ENCODE measurements around the gene MRFAP1L1. TPM values are rescaled to one million over a fixed set of nuclear protein-coding genes. Genes with fewer than 3 reads are reported as not detected.
A peak's percentile ranks its signal among the peaks of the same experiment; 100 is the strongest.

MRFAP1L1 gene
- total and polyA plus RNA-seq, 9 of the 15 experiments (the other 6 are each of a cell fraction or from before 2014, with no cell fraction given) = 37.6 to 111 (median 83.8) TPM

DNA sequence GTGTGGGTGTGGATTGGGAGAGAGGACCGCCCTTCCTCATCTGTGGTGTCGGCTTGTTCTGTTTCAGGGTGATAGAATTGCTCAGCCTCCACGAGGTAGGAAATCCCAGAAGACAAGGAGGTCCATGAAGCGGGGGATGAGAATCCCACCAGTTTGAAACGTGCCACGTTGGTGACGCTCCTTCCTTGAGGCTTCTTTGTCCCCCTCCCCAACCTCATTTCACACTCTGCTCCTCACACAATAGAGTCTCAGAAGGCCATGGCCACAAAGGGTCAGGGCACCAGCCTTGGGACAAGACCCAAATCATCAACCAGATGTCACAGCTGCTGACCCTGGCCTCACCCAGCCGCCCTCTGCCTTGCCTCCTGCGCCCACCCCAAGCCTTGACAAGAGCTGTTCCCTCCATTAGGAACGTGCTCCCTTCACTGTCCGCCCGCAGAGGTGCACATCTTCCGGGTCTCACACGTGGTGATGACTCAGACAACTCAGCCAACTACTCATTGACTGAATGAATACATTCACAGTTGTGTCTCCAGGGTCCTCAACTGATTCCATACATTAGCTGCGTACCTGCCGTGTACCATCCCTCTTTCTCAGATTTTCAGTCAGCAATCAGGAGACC, 24.6 kb upstream of the MRFAP1L1 start (continued):
- no peak for TF ChIP-seq CLOCK (CRISPR knock-in tag; IDR thresholded peaks at IDR 0.05; ENCODE audit: borderline replicate concordance)
- 0 out of 2 replicates have a peak, but pooled peaks have one; percentile 11 for TF ChIP-seq ELF4 (CRISPR knock-in tag; IDR thresholded peaks at IDR 0.05)
- TF ChIP-seq MAFG (tag; conservative IDR thresholded peaks at IDR 0.05) = no peak
- no peak for TF ChIP-seq NR4A1 (CRISPR knock-in tag; IDR thresholded peaks at IDR 0.05)
- TF ChIP-seq NR4A1 (tag; IDR thresholded peaks at IDR 0.05) = peak; percentile 85
- no peak for TF ChIP-seq ZNF347 (CRISPR knock-in tag; IDR thresholded peaks at IDR 0.05; ENCODE audit: low read depth)
- TF ChIP-seq, protein P1, sequence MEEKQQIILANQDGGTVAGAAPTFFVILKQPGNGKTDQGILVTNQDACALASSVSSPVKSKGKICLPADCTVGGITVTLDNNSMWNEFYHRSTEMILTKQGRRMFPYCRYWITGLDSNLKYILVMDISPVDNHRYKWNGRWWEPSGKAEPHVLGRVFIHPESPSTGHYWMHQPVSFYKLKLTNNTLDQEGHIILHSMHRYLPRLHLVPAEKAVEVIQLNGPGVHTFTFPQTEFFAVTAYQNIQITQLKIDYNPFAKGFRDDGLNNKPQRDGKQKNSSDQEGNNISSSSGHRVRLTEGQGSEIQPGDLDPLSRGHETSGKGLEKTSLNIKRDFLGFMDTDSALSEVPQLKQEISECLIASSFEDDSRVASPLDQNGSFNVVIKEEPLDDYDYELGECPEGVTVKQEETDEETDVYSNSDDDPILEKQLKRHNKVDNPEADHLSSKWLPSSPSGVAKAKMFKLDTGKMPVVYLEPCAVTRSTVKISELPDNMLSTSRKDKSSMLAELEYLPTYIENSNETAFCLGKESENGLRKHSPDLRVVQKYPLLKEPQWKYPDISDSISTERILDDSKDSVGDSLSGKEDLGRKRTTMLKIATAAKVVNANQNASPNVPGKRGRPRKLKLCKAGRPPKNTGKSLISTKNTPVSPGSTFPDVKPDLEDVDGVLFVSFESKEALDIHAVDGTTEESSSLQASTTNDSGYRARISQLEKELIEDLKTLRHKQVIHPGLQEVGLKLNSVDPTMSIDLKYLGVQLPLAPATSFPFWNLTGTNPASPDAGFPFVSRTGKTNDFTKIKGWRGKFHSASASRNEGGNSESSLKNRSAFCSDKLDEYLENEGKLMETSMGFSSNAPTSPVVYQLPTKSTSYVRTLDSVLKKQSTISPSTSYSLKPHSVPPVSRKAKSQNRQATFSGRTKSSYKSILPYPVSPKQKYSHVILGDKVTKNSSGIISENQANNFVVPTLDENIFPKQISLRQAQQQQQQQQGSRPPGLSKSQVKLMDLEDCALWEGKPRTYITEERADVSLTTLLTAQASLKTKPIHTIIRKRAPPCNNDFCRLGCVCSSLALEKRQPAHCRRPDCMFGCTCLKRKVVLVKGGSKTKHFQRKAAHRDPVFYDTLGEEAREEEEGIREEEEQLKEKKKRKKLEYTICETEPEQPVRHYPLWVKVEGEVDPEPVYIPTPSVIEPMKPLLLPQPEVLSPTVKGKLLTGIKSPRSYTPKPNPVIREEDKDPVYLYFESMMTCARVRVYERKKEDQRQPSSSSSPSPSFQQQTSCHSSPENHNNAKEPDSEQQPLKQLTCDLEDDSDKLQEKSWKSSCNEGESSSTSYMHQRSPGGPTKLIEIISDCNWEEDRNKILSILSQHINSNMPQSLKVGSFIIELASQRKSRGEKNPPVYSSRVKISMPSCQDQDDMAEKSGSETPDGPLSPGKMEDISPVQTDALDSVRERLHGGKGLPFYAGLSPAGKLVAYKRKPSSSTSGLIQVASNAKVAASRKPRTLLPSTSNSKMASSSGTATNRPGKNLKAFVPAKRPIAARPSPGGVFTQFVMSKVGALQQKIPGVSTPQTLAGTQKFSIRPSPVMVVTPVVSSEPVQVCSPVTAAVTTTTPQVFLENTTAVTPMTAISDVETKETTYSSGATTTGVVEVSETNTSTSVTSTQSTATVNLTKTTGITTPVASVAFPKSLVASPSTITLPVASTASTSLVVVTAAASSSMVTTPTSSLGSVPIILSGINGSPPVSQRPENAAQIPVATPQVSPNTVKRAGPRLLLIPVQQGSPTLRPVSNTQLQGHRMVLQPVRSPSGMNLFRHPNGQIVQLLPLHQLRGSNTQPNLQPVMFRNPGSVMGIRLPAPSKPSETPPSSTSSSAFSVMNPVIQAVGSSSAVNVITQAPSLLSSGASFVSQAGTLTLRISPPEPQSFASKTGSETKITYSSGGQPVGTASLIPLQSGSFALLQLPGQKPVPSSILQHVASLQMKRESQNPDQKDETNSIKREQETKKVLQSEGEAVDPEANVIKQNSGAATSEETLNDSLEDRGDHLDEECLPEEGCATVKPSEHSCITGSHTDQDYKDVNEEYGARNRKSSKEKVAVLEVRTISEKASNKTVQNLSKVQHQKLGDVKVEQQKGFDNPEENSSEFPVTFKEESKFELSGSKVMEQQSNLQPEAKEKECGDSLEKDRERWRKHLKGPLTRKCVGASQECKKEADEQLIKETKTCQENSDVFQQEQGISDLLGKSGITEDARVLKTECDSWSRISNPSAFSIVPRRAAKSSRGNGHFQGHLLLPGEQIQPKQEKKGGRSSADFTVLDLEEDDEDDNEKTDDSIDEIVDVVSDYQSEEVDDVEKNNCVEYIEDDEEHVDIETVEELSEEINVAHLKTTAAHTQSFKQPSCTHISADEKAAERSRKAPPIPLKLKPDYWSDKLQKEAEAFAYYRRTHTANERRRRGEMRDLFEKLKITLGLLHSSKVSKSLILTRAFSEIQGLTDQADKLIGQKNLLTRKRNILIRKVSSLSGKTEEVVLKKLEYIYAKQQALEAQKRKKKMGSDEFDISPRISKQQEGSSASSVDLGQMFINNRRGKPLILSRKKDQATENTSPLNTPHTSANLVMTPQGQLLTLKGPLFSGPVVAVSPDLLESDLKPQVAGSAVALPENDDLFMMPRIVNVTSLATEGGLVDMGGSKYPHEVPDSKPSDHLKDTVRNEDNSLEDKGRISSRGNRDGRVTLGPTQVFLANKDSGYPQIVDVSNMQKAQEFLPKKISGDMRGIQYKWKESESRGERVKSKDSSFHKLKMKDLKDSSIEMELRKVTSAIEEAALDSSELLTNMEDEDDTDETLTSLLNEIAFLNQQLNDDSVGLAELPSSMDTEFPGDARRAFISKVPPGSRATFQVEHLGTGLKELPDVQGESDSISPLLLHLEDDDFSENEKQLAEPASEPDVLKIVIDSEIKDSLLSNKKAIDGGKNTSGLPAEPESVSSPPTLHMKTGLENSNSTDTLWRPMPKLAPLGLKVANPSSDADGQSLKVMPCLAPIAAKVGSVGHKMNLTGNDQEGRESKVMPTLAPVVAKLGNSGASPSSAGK (IDR thresholded peaks at IDR 0.05) = peak; percentile 96
- peak; percentile 89 for TF ChIP-seq MECOM (CRISPR knock-in tag; IDR thresholded peaks at IDR 0.05)
- no peak for TF ChIP-seq CTBP1 (IDR thresholded peaks at IDR 0.05; ENCODE audit: borderline replicate concordance)
- TF ChIP-seq ERF (CRISPR knock-in tag; IDR thresholded peaks at IDR 0.05) = no peak
- no peak for TF ChIP-seq PURB (CRISPR knock-in tag; IDR thresholded peaks at IDR 0.05; ENCODE audit: low read depth)
- TF ChIP-seq JUND (IDR thresholded peaks at IDR 0.05; ENCODE audit: borderline replicate concordance, low read depth, low read length) = peak; percentile 90
- peak; percentile 82; the same call in 2 of the 3 replicates for TF ChIP-seq JUND (tag; IDR thresholded peaks at IDR 0.05; ENCODE audit: borderline replicate concordance, low read depth, low read length)
